ENCODE data around the gene OSMR.

- TF ChIP-seq CTCF (IDR thresholded peaks at IDR 0.05; ENCODE audit: borderline replicate concordance, extremely low read depth, low read length, poor library complexity, severe bottlenecking): no peak
- TF ChIP-seq EZH2 (IDR thresholded peaks at IDR 0.05; ENCODE audit: borderline replicate concordance, low read depth, low read length, severe bottlenecking): no peak
These were observed 8.4 kb upstream of the OSMR start for GRCh38 chr5:38837416-38837815.

All from DND-41 (cell line).